ENCODE data around the gene POLR3F.
A peak's percentile ranks its signal among the peaks of the same experiment; 100 is the strongest.
"Not testable (repeated sequence)": the region's sequence is repeated elsewhere in the genome, so short reads cannot be mapped to it uniquely, and the experiment has no call there.

The POLR3F gene

GRCh38 chr20:18466894-18467730 lies at the start of gene POLR3F, which contains the start of gene DZANK1:
TSS of gene POLR3F (plus strand) at chr20:18467390. CDS start at chr20:18467507, 117 bp downstream.
TSS of gene DZANK1 (minus strand) at chr20:18467030. CDS start at chr20:18465358, 1,672 bp downstream.
- DNase-seq: peak; percentile 89

- DNase-seq: no peak
Observed at GRCh38 chr20:18421608-18422007, 45.6 kb upstream of the POLR3F start.

GRCh38 chr20:18427214-18427613 lies 40.0 kb upstream of the POLR3F start:
- no peak for DNase-seq

- DNase-seq: no peak
Observed at GRCh38 chr20:18428490-18429173, 38.6 kb upstream of the POLR3F start.

GRCh38 chr20:18430172-18430826 lies 36.9 kb upstream of the POLR3F start:
- DNase-seq: no peak

- DNase-seq: no peak
Observed at GRCh38 chr20:18431206-18431605, 36.0 kb upstream of the POLR3F start.

- DNase-seq: no peak
Observed at GRCh38 chr20:18436847-18437246, 30.3 kb upstream of the POLR3F start.

GRCh38 chr20:18440403-18440802 lies 26.8 kb upstream of the POLR3F start:
- no peak for DNase-seq

- DNase-seq: no peak
Observed at GRCh38 chr20:18443886-18444285, 23.3 kb upstream of the POLR3F start.

- no peak for DNase-seq
Observed at GRCh38 chr20:18456600-18456999, 10.6 kb upstream of the POLR3F start.

- no peak for DNase-seq
Observed at GRCh38 chr20:18465536-18466200, 1.5 kb upstream of the POLR3F start.

GRCh38 chr20:18466574-18466893 lies 656 bp upstream of the POLR3F start:
- DNase-seq: no peak

- no peak for DNase-seq
Observed at GRCh38 chr20:18477218-18477617, 10.0 kb downstream of the POLR3F start.

- no peak for DNase-seq
Observed at GRCh38 chr20:18477821-18478220, 10.6 kb downstream of the POLR3F start.

- no peak for DNase-seq
Observed at GRCh38 chr20:18481596-18481995, 14.4 kb downstream of the POLR3F start.

- DNase-seq: no peak
Observed at GRCh38 chr20:18488301-18488700, 21.1 kb downstream of the POLR3F start.

GRCh38 chr20:18496042-18496441 lies 28.9 kb downstream of the POLR3F start:
- no peak for DNase-seq

- peak; percentile 53 for DNase-seq
Observed at GRCh38 chr20:18496740-18497592, 29.8 kb downstream of the POLR3F start, which contains the start of gene RBBP9. TSS of gene RBBP9 (minus strand) at chr20:18497225. CDS start at chr20:18497167, 58 bp downstream.

- DNase-seq: no peak
Observed at GRCh38 chr20:18497603-18498002, 30.4 kb downstream of the POLR3F start.

GRCh38 chr20:18501672-18502071 lies 34.5 kb downstream of the POLR3F start:
- not testable (repeated sequence) for DNase-seq

- no peak for DNase-seq
Observed at GRCh38 chr20:18504479-18505060, 37.4 kb downstream of the POLR3F start.

GRCh38 chr20:18506744-18507143 lies 39.6 kb downstream of the POLR3F start:
- DNase-seq: no peak
